Brain microvascular endothelial cell (primary cell): ENCODE data around the gene SORD.
"Not testable (repeated sequence)": the region's sequence is repeated elsewhere in the genome, so short reads cannot be mapped to it uniquely, and the experiment has no call there.

Experiments used
- DNase-seq: peaks from one replicate; pipeline ENCODE4 v3.0.0-alpha.2; 2020
- H3K27ac ChIP-seq: fragments of 250-450 bp; sonication (Bioruptor Pico); 2 replicates; pipeline ENCODE4 v1.5.1; 2020; ENCODE audit warnings: mild to moderate bottlenecking, moderate library complexity
- H3K27me3 ChIP-seq: fragments of 250-450 bp; sonication (Bioruptor Pico); replicated peaks from 2 replicates; pipeline ENCODE4 v1.5.1; 2020; ENCODE audit warnings: mild to moderate bottlenecking
- H3K36me3 ChIP-seq: fragments of 250-450 bp; sonication (Bioruptor Pico); replicated peaks from 2 replicates; pipeline ENCODE4 v1.5.1; 2020; ENCODE audit warnings: mild to moderate bottlenecking
- H3K4me3 ChIP-seq: 2 replicates; pipeline ENCODE4 v1.5.1; 2011; ENCODE audit warnings: low read depth, mild to moderate bottlenecking, control low read depth, low read length, moderate library complexity
- CTCF ChIP-seq: IDR thresholded peaks from 2 replicates; pipeline ENCODE4 v1.5.1; 2011; ENCODE audit warnings: low read depth, mild to moderate bottlenecking, moderate library complexity, low read length, control low read depth, inconsistent platforms; ENCODE audit errors: missing control alignments
- in situ Hi-C: cut with HindIII; loops from 2 replicates; pipeline ENCODE4 v1.10.0; 2017; ENCODE audit warnings: low sequenced_read_pairs, low pct_ligation_motif_present

The SORD gene

GRCh38 chr15:45022871-45023658 is at the start of gene SORD:
Gene SORD, plus strand, starts transcription at chr15:45023195. Its CDS starts 89 bp downstream, at chr15:45023284.
- no peaks in the 10 kb centered on the region for H3K36me3 ChIP-seq
- TF ChIP-seq CTCF: no peak
- peaks cover 3% of the 10 kb centered on the region for H3K27me3 ChIP-seq
- in situ Hi-C loops: no loop called here
- peak; percentile 72 for DNase-seq
- H3K27ac ChIP-seq: peak within 1 kb of the TSS; percentile 0
- peak within 1 kb of the TSS; percentile 88 for H3K4me3 ChIP-seq

GRCh38 chr15:44976183-44976582 is 46.8 kb upstream of the SORD start:
- H3K27ac ChIP-seq, DNase-seq, in situ Hi-C loops, H3K4me3 ChIP-seq, H3K27me3 ChIP-seq, H3K36me3 ChIP-seq: not testable (repeated sequence)

- DNase-seq, H3K4me3 ChIP-seq, H3K36me3 ChIP-seq, H3K27ac ChIP-seq, in situ Hi-C loops, H3K27me3 ChIP-seq: not testable (repeated sequence)
Measured at GRCh38 chr15:44977781-44978180, 45.2 kb upstream of the SORD start.

- DNase-seq, H3K27me3 ChIP-seq, H3K4me3 ChIP-seq, H3K36me3 ChIP-seq, H3K27ac ChIP-seq, in situ Hi-C loops: not testable (repeated sequence)
Measured at GRCh38 chr15:44979617-44980339, 43.2 kb upstream of the SORD start.

- H3K27me3 ChIP-seq, DNase-seq, in situ Hi-C loops, H3K27ac ChIP-seq, H3K36me3 ChIP-seq, H3K4me3 ChIP-seq: not testable (repeated sequence)
Measured at GRCh38 chr15:44984144-44984543, 38.9 kb upstream of the SORD start.

GRCh38 chr15:44986346-44987055 is 36.5 kb upstream of the SORD start:
- DNase-seq, H3K4me3 ChIP-seq, H3K36me3 ChIP-seq, H3K27me3 ChIP-seq, H3K27ac ChIP-seq, in situ Hi-C loops: not testable (repeated sequence)

GRCh38 chr15:44987711-44988110 is 35.3 kb upstream of the SORD start:
- DNase-seq, in situ Hi-C loops: not testable (repeated sequence)

GRCh38 chr15:44988184-44988869 is 34.7 kb upstream of the SORD start:
- in situ Hi-C loops, H3K27me3 ChIP-seq, H3K36me3 ChIP-seq, H3K27ac ChIP-seq, H3K4me3 ChIP-seq, DNase-seq: not testable (repeated sequence)

More at GRCh38 chr15:44987711-44988110, 35.3 kb upstream of the SORD start:
- H3K27ac ChIP-seq, H3K36me3 ChIP-seq, H3K4me3 ChIP-seq, H3K27me3 ChIP-seq: not testable (repeated sequence)

GRCh38 chr15:44988870-44989219 is 34.1 kb upstream of the SORD start:
- H3K27ac ChIP-seq, H3K36me3 ChIP-seq, DNase-seq, in situ Hi-C loops, H3K4me3 ChIP-seq, H3K27me3 ChIP-seq: not testable (repeated sequence)

GRCh38 chr15:44997632-44998031 is 25.4 kb upstream of the SORD start:
- in situ Hi-C loops, H3K4me3 ChIP-seq, H3K27ac ChIP-seq, H3K27me3 ChIP-seq, H3K36me3 ChIP-seq, DNase-seq: not testable (repeated sequence)
